Measurements from ENCODE around the gene KCNF1. TPM values are rescaled to one million over a fixed set of nuclear protein-coding genes. Genes with fewer than 3 reads are reported as not detected.

Gene KCNF1
- total RNA-seq, 2 donors from 2014 or later: 5.2 to 17.0 TPM

GRCh38 chr2:10923008-10923375, 11.3 kb downstream of the KCNF1 start:
- 89 to 90% methylated on average over 7 of the region's 7 CpGs for WGBS, 2 experiments (ENCODE audit: insufficient coverage in 1 of 2, insufficient read length in 1 of 2)
- H3K4me3 Mint-ChIP-seq: no peak overlapping the region
- no peaks in the 10 kb centered on the region for H3K27me3 ChIP-seq (ENCODE audit: control insufficient read depth, insufficient read depth, low read length, poor library complexity, severe bottlenecking)

GRCh38 chr2:10923965-10924364, 12.2 kb downstream of the KCNF1 start:
- H3K27me3 Mint-ChIP-seq (ENCODE audit: insufficient read depth): no peaks in the 10 kb centered on the region
- H3K27ac ChIP-seq (ENCODE audit: low read depth, low read length): no peak overlapping the region
- H3K4me3 Mint-ChIP-seq: no peak overlapping the region
- no peak for DNase-seq
- H3K27ac Mint-ChIP-seq: no peak overlapping the region
- H3K4me3 ChIP-seq (ENCODE audit: low read length): no peak overlapping the region
- peaks cover 7% of the 10 kb centered on the region for H3K36me3 Mint-ChIP-seq (ENCODE audit: low read depth)
- H3K9me3 ChIP-seq (ENCODE audit: control insufficient read depth, low read length): no peaks in the 10 kb centered on the region
- H3K9me3 Mint-ChIP-seq: no peaks in the 10 kb centered on the region
- no peaks in the 10 kb centered on the region for H3K36me3 ChIP-seq (ENCODE audit: control insufficient read depth, insufficient read depth, low read length)
- peaks cover 12% of the 10 kb centered on the region for H3K4me1 Mint-ChIP-seq
- WGBS, 2 experiments (ENCODE audit: insufficient coverage in 1 of 2, insufficient read length in 1 of 2): 84 to 93% methylated on average over 6 of the region's 6 CpGs
- no peaks in the 10 kb centered on the region for H3K27me3 ChIP-seq (ENCODE audit: control insufficient read depth, insufficient read depth, low read length, poor library complexity, severe bottlenecking)
- H3K9ac ChIP-seq (ENCODE audit: extremely low read depth, low read length, poor library complexity, severe bottlenecking): no peak overlapping the region
- H3K4me1 ChIP-seq (ENCODE audit: control insufficient read depth, insufficient read depth, low read length): no peaks in the 10 kb centered on the region
- no peak for TF ChIP-seq CTCF (conservative IDR thresholded peaks at IDR 0.05)

More at GRCh38 chr2:10923008-10923375, 11.3 kb downstream of the KCNF1 start:
- H3K4me1 Mint-ChIP-seq: peaks cover 14% of the 10 kb centered on the region
- Histone ChIP-seq H3K4me3 (ENCODE audit: low read length) (no peak overlapping the region), H3K36me3 (ENCODE audit: control insufficient read depth, insufficient read depth, low read length) (no peaks in the 10 kb centered on the region), H3K9ac (ENCODE audit: extremely low read depth, low read length, poor library complexity, severe bottlenecking) (no peak overlapping the region), H3K9me3 (ENCODE audit: control insufficient read depth, low read length) (no peaks in the 10 kb centered on the region), H3K4me1 (ENCODE audit: control insufficient read depth, insufficient read depth, low read length) (no peaks in the 10 kb centered on the region), H3K27ac (ENCODE audit: low read depth, low read length) (no peak overlapping the region)
- DNase-seq: no peak
- H3K9me3 Mint-ChIP-seq: no peaks in the 10 kb centered on the region
- no peak overlapping the region for H3K27ac Mint-ChIP-seq
- H3K36me3 Mint-ChIP-seq (ENCODE audit: low read depth): peaks cover 12% of the 10 kb centered on the region
- no peaks in the 10 kb centered on the region for H3K27me3 Mint-ChIP-seq (ENCODE audit: insufficient read depth)
- TF ChIP-seq CTCF (conservative IDR thresholded peaks at IDR 0.05): no peak

- Mint-ChIP-seq H3K4me1 (peaks cover 12% of the 10 kb centered on the region), H3K36me3 (ENCODE audit: low read depth) (peaks cover 7% of the 10 kb centered on the region), H3K27ac (no peak overlapping the region), H3K27me3 (ENCODE audit: insufficient read depth) (no peaks in the 10 kb centered on the region), H3K9me3 (no peaks in the 10 kb centered on the region), H3K4me3 (no peak overlapping the region)
- Histone ChIP-seq H3K9me3 (ENCODE audit: control insufficient read depth, low read length) (no peaks in the 10 kb centered on the region), H3K4me3 (ENCODE audit: low read length) (no peak overlapping the region), H3K27me3 (ENCODE audit: control insufficient read depth, insufficient read depth, low read length, poor library complexity, severe bottlenecking) (no peaks in the 10 kb centered on the region), H3K27ac (ENCODE audit: low read depth, low read length) (no peak overlapping the region), H3K9ac (ENCODE audit: extremely low read depth, low read length, poor library complexity, severe bottlenecking) (no peak overlapping the region), H3K36me3 (ENCODE audit: control insufficient read depth, insufficient read depth, low read length) (no peaks in the 10 kb centered on the region), H3K4me1 (ENCODE audit: control insufficient read depth, insufficient read depth, low read length) (no peaks in the 10 kb centered on the region)
- no peak for DNase-seq
- TF ChIP-seq CTCF (conservative IDR thresholded peaks at IDR 0.05): no peak
- WGBS, 2 experiments (ENCODE audit: insufficient coverage in 1 of 2, insufficient read length in 1 of 2): 95 to 96% methylated on average over 4 to 5 of the region's 5 CpGs
Observed at GRCh38 chr2:10924441-10924840, 12.7 kb downstream of the KCNF1 start.

All from endodermal cell (in vitro differentiated cells).